Skin epidermis (tissue), 12 donors: ENCODE data around the gene KRTAP26-1.

Experiments
- H3K27ac ChIP-seq, 21 experiments: fragments of 200-600 bp; sonication (generic) in 11 of 21; one replicate each; pipeline ENCODE4 v1.5.0; 2020; ENCODE audit warnings: mild to moderate bottlenecking in 3 of 21, inconsistent platforms in 2 of 21, moderate library complexity in 2 of 21
- H3K4me3 ChIP-seq, 7 experiments: fragments of 200-600 bp; sonication (generic) in 2 of 7; one replicate each; pipeline ENCODE4 v1.5.0; 2020; ENCODE audit warnings: inconsistent platforms in 2 of 7, mild to moderate bottlenecking in 2 of 7, moderate library complexity in 1 of 7

Gene KRTAP26-1

GRCh38 chr21:30282850-30283249, 37.3 kb downstream of the KRTAP26-1 start, which contains the start of gene KRTAP24-1:
Gene KRTAP24-1 (minus strand): TSS chr21:30282950. CDS start chr21:30282932, 18 bp downstream.
- Histone ChIP-seq H3K4me3 (no peak within 1 kb of the TSS), H3K27ac (no peak within 1 kb of the TSS)

GRCh38 chr21:30271611-30272010, 48.5 kb downstream of the KRTAP26-1 start:
- peak overlapping the region in 1 of 21 experiments; percentile 38 for H3K27ac ChIP-seq

GRCh38 chr21:30271156-30271555, 49.0 kb downstream of the KRTAP26-1 start:
- peak overlapping the region in 2 of 21 experiments; percentile 9 to 38 for H3K27ac ChIP-seq
- H3K4me3 ChIP-seq = no peak overlapping the region

More at GRCh38 chr21:30271611-30272010, 48.5 kb downstream of the KRTAP26-1 start:
- no peak overlapping the region for H3K4me3 ChIP-seq

- Histone ChIP-seq H3K27ac (no peak overlapping the region), H3K4me3 (no peak overlapping the region)
These were observed 50.1 kb downstream of the KRTAP26-1 start for GRCh38 chr21:30269803-30270530.
